SK-N-MC (cell line): Measurements from ENCODE around the gene CAMK1D.

Experiments used
- EZH2 ChIP-seq: fragments of 200-600 bp; sonication (generic); IDR thresholded peaks from one replicate; pipeline ENCODE4 v1.6.1; 2017; ENCODE audit warnings: antibody characterized with exemption
- FOXP2 ChIP-seq: optimal IDR thresholded peaks from 2 replicates; pipeline ENCODE3; 2011; ENCODE audit warnings: mild to moderate bottlenecking, moderate library complexity; ENCODE audit not compliant: insufficient read depth; ENCODE audit errors: extremely low read length, control extremely low read depth
- POLR2AphosphoS5 ChIP-seq: IDR thresholded peaks from 2 replicates; pipeline ENCODE4 v1.6.1; 2012; ENCODE audit warnings: mild to moderate bottlenecking, low read depth, low read length, borderline replicate concordance

DNA sequence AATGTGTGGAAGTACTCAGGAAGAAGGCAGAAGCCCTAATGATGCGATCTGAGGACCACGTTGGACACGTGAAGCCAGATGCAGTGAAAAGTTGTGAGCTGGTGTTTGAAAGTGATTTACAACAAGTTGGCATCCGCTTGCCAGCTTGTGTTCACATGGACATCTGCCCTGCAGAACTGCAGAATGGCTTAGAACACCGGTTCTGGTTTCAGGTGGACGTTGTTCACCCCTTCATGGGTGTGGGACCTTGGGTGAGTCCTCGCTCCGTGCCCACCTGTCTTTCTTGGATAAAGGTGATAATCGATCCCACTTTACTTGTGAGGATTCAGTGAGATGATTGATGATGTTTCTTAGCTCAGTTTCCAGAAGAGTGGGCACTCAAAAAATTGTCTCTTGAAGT is 53.8 kb downstream of the CAMK1D start:
- TF ChIP-seq POLR2AphosphoS5 (no peak), EZH2 (no peak), FOXP2 (no peak)
